ENCODE results near the gene MAN2A2. TPM values are rescaled to one million over a fixed set of nuclear protein-coding genes. Genes with fewer than 3 reads are reported as not detected.
A peak's percentile ranks its signal among the peaks of the same experiment; 100 is the strongest.

Gene MAN2A2
- total and polyA plus RNA-seq, 9 of the 15 experiments (the other 6 are each of a cell fraction or from before 2014, with no cell fraction given): 7.3 to 151 (median 43.4) TPM

DNA sequence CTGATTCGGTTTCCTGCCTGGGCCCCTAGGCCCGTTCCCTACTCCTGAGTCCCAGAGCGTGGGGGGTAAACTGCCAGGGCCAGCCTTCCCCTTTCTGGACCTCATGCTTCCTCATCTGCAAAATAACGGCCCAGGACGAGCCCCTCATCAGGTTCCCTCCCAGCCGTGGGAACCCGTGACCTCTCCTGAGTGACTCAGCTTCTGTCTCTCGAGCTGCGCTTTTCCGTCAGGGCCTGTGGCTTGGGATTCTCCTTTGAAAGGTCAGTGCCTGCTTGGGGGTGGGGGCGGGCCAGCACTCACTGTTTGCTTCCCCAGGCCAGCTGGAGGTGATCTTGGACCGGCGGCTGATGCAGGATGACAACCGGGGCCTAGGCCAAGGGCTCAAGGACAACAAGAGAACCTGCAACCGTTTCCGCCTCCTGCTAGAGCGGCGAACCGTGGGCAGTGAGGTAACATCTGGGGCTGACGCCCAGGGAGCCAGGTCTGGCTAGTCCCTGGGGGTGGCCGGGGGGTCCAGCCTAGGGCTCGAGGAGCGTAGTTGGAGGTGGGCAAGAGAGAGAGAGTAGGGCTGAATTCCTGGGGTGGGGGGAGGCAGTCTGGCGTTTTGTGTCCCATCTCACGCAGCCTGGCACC, 12.8 kb downstream of the MAN2A2 start (continued):
- TF ChIP-seq JUN (IDR thresholded peaks at IDR 0.05; ENCODE audit: borderline replicate concordance, low read depth, low read length) (peak; percentile 51; the same call in 1 of the 2 replicates), JUN (CRISPR knock-in tag; IDR thresholded peaks at IDR 0.05; ENCODE audit: borderline replicate concordance) (no peak), ZNF232 (CRISPR knock-in tag; IDR thresholded peaks at IDR 0.05) (no peak), STAT5A (IDR thresholded peaks at IDR 0.05; ENCODE audit: borderline replicate concordance, low read length) (no peak), PML (IDR thresholded peaks at IDR 0.05; ENCODE audit: low read length) (no peak), ZNF280A (IDR thresholded peaks at IDR 0.05; ENCODE audit: low read depth, partially characterized antibody) (no peak), HNRNPK (IDR thresholded peaks at IDR 0.05; ENCODE audit: low read depth, low read length, poor library complexity, severe bottlenecking) (no peak), ZNF174 (CRISPR knock-in tag; IDR thresholded peaks at IDR 0.05) (no peak), MED1 (CRISPR knock-in tag; IDR thresholded peaks at IDR 0.05; ENCODE audit: borderline replicate concordance) (no peak), SREBF1 (IDR thresholded peaks at IDR 0.05; ENCODE audit: borderline replicate concordance, low read depth, low read length) (no peak), ZNF75A (CRISPR knock-in tag; IDR thresholded peaks at IDR 0.05) (no peak), ZNF778 (CRISPR knock-in tag; IDR thresholded peaks at IDR 0.05) (no peak), ZFP1 (CRISPR knock-in tag; IDR thresholded peaks at IDR 0.05) (no peak), CEBPG (CRISPR knock-in tag; IDR thresholded peaks at IDR 0.05) (no peak), CEBPG (tag; conservative IDR thresholded peaks at IDR 0.05 in 1 of 2, IDR thresholded peaks at IDR 0.05 in 1 of 2) (no peak), YY1 (IDR thresholded peaks at IDR 0.05; ENCODE audit: borderline replicate concordance in 1 of 3, control insufficient read depth in 1 of 3, extremely low read depth in 1 of 3, insufficient read depth in 3 of 3, insufficient read length in 1 of 3, insufficient replicate concordance in 2 of 3, low read depth in 1 of 3, low read length in 2 of 3) (no peak), SIN3B (IDR thresholded peaks at IDR 0.05; ENCODE audit: low read depth) (no peak), NFRKB (IDR thresholded peaks at IDR 0.05; ENCODE audit: low read depth) (no peak)
- TF ChIP-seq, protein P1, sequence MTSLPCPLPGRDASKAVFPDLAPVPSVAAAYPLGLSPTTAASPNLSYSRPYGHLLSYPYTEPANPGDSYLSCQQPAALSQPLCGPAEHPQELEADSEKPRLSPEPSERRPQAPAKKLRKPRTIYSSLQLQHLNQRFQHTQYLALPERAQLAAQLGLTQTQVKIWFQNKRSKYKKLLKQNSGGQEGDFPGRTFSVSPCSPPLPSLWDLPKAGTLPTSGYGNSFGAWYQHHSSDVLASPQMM (CRISPR knock-in tag; IDR thresholded peaks at IDR 0.05): no peak
- TF ChIP-seq, protein P2, sequence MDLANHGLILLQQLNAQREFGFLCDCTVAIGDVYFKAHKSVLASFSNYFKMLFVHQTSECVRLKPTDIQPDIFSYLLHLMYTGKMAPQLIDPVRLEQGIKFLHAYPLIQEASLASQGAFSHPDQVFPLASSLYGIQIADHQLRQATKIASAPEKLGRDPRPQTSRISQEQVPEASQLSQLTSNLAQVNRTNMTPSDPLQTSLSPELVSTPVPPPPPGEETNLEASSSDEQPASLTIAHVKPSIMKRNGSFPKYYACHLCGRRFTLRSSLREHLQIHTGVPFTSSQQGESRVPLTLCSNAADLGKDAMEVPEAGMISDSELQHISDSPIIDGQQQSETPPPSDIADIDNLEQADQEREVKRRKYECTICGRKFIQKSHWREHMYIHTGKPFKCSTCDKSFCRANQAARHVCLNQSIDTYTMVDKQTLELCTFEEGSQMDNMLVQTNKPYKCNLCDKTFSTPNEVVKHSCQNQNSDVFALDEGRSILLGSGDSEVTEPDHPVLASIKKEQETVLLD (IDR thresholded peaks at IDR 0.05): no peak
- TF ChIP-seq, protein P3, sequence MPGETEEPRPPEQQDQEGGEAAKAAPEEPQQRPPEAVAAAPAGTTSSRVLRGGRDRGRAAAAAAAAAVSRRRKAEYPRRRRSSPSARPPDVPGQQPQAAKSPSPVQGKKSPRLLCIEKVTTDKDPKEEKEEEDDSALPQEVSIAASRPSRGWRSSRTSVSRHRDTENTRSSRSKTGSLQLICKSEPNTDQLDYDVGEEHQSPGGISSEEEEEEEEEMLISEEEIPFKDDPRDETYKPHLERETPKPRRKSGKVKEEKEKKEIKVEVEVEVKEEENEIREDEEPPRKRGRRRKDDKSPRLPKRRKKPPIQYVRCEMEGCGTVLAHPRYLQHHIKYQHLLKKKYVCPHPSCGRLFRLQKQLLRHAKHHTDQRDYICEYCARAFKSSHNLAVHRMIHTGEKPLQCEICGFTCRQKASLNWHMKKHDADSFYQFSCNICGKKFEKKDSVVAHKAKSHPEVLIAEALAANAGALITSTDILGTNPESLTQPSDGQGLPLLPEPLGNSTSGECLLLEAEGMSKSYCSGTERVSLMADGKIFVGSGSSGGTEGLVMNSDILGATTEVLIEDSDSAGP (CRISPR knock-in tag; IDR thresholded peaks at IDR 0.05): no peak
